PC-9 (cell line): ENCODE data around the gene PRSS2. TPM values are rescaled to one million over a fixed set of nuclear protein-coding genes. Genes with fewer than 3 reads are reported as not detected.

ENCODE experiments used
- BruUV-seq: library from RNA; stranded (reverse); fragments of 400-500 nt; replicated peaks from 2 replicates; lab custom pipeline; 2021; lab: Mats Ljungman, UMichigan
- CTCF ChIA-PET: fragments of 300-600 bp; sonication (Branson Sonifier 250); formaldehyde crosslinking; loops from one replicate; lab custom pipeline; 2022; ENCODE audit warnings: antibody characterized with exemption; lab: Charles Lee
- POLR2A ChIA-PET: fragments of 300-600 bp; sonication (Branson Sonifier 250); formaldehyde crosslinking; loops from one replicate; lab custom pipeline; 2022; ENCODE audit warnings: antibody characterized with exemption; ENCODE audit not compliant: unreplicated experiment; lab: Charles Lee
- DNase-seq, 2 experiments: peaks; one replicate each; pipeline versions ENCODE4 v3.0.0 to v3.0.0-alpha.2; 2015 to 2022; ENCODE audit warnings: mixed read lengths in 1 of 2
- H2AFZ ChIP-seq: fragments of 200-600 bp; sonication (generic); 2 replicates; pipeline ENCODE4 v1.8.1; 2017; ENCODE audit warnings: antibody characterized with exemption
- H3F3A ChIP-seq: fragments of 200-600 bp; sonication (generic); 2 replicates; pipeline ENCODE4 v1.8.1; 2017; ENCODE audit warnings: antibody characterized with exemption, mild to moderate bottlenecking, low read depth; ENCODE audit not compliant: insufficient read depth
- H3K27ac ChIP-seq: fragments of 200-600 bp; sonication (generic); 2 replicates; pipeline ENCODE4 v1.6.1; 2016; ENCODE audit warnings: mixed run types
- H3K27me3 ChIP-seq: fragments of 200-600 bp; sonication (generic); 2 replicates; pipeline ENCODE4 v1.6.1; 2016; ENCODE audit warnings: low read depth, mixed run types; ENCODE audit not compliant: insufficient read depth
- H3K36me3 ChIP-seq: fragments of 200-600 bp; sonication (generic); 2 replicates; pipeline ENCODE4 v1.6.1; 2016; ENCODE audit warnings: low read depth, mixed run types
- H3K4me1 ChIP-seq: fragments of 200-600 bp; sonication (generic); replicated peaks from 2 replicates; pipeline ENCODE4 v1.6.1; 2016; ENCODE audit warnings: mixed run types; ENCODE audit not compliant: insufficient read depth
- H3K4me2 ChIP-seq: fragments of 200-600 bp; sonication (generic); 2 replicates; pipeline ENCODE4 v1.6.1; 2017; ENCODE audit warnings: mixed run types
- H3K4me3 ChIP-seq: fragments of 200-600 bp; sonication (generic); 2 replicates; pipeline ENCODE4 v1.6.1; 2016; ENCODE audit warnings: mixed run types
- H3K79me2 ChIP-seq: fragments of 200-600 bp; sonication (generic); 2 replicates; pipeline ENCODE4 v1.6.1; 2017; ENCODE audit warnings: low read depth, mixed run types
- H3K9me2 ChIP-seq: fragments of 200-600 bp; sonication (generic); 2 replicates; pipeline ENCODE4 v1.8.1; 2017; ENCODE audit warnings: mild to moderate bottlenecking; ENCODE audit not compliant: insufficient read depth
- H3K9me3 ChIP-seq: fragments of 200-600 bp; sonication (generic); 2 replicates; pipeline ENCODE4 v1.8.1; 2016; ENCODE audit warnings: low read depth; ENCODE audit not compliant: insufficient read depth
- H4K20me1 ChIP-seq: fragments of 200-600 bp; sonication (generic); 2 replicates; pipeline ENCODE4 v1.8.1; 2017; ENCODE audit not compliant: insufficient read depth
- CTCF ChIP-seq: fragments of 200-600 bp; sonication (generic); conservative IDR thresholded peaks from 2 replicates; pipeline ENCODE4 v1.6.1; 2017; ENCODE audit warnings: mixed run types, antibody characterized with exemption, mild to moderate bottlenecking, moderate library complexity
- EZH2 ChIP-seq: fragments of 200-600 bp; sonication (generic); IDR thresholded peaks from 2 replicates; pipeline ENCODE4 v1.8.0; 2017; ENCODE audit warnings: antibody characterized with exemption, low read depth
- intact Hi-C: fragments of 100-400 bp; cut with micrococcal nuclease; formaldehyde crosslinking; loops from one replicate; pipeline ENCODE4 v1.10.0; 2022; ENCODE audit not compliant: unreplicated experiment
- total RNA-seq: library from RNA; stranded (reverse); gene quantifications from 2 replicates; pipeline ENCODE4 v1.2.3, GENCODE V29; 2021

PRSS2 gene
- total RNA-seq, 1 experiment from 2014 or later, result not detected

GRCh38 chr7:142777318-142777717 lies 6.5 kb downstream of the PRSS2 start:
- Histone ChIP-seq H3K9me2 (no peaks in the 10 kb centered on the region), H3K4me1 (no peaks in the 10 kb centered on the region), H3K79me2 (no peaks in the 10 kb centered on the region), H3F3A (no peaks in the 10 kb centered on the region), H3K4me2 (no peak overlapping the region), H3K9me3 (peaks cover 6% of the 10 kb centered on the region; the same call in 1 of the 2 replicates), H3K27ac (no peak overlapping the region), H2AFZ (no peak overlapping the region), H3K4me3 (no peak overlapping the region), H3K27me3 (no peaks in the 10 kb centered on the region), H4K20me1 (no peaks in the 10 kb centered on the region), H3K36me3 (no peaks in the 10 kb centered on the region)
- CTCF ChIA-PET, result no interaction called here
- TF ChIP-seq CTCF, result no peak
- TF ChIP-seq EZH2, result no peak
- POLR2A ChIA-PET, result no interaction called here
- no TSS peak for BruUV-seq
- no peak for DNase-seq
- intact Hi-C loops, result no loop called here

GRCh38 chr7:142782922-142783900 lies 12.4 kb downstream of the PRSS2 start:
- POLR2A ChIA-PET, result interaction anchor here (0.7 to 0.9 kb wide), 2 partner anchors 25 to 409 kb away, joined by 22 to 31 read pairs; no protein-coding TSS in a partner anchor
- no peaks in the 10 kb centered on the region for H3K36me3 ChIP-seq
- DNase-seq, result peak; percentile 88 to 93
- H3F3A ChIP-seq, result no peaks in the 10 kb centered on the region; the same call in 1 of the 2 replicates
- H3K9me3 ChIP-seq, result no peaks in the 10 kb centered on the region
- intact Hi-C loops, result loop anchor here (1.0 to 5.0 kb wide), 19 partner anchors 28 to 806 kb away; partner anchors contain the start of gene EPHB6
- H3K4me1 ChIP-seq, result peaks cover 10% of the 10 kb centered on the region
- no peaks in the 10 kb centered on the region for H3K27me3 ChIP-seq
- H3K4me3 ChIP-seq, result peak overlapping the region; percentile 41; the same call in 1 of the 2 replicates
- H3K27ac ChIP-seq, result no peak overlapping the region
- H3K9me2 ChIP-seq, result no peaks in the 10 kb centered on the region
- H3K79me2 ChIP-seq, result no peaks in the 10 kb centered on the region
- CTCF ChIA-PET, result interaction anchor here (0.6 to 2.7 kb wide), 36 partner anchors 10 to 807 kb away, joined by 3 to 42 read pairs (median 7); partner anchors contain the start of gene EPHB6
- H4K20me1 ChIP-seq, result no peaks in the 10 kb centered on the region
- BruUV-seq, result no TSS peak
- H3K4me2 ChIP-seq, result peak overlapping the region; percentile 73
- TF ChIP-seq EZH2 (no peak), CTCF (peak; percentile 99)
- H2AFZ ChIP-seq, result peak overlapping the region; percentile 81

- Histone ChIP-seq H4K20me1 (no peaks in the 10 kb centered on the region), H3K9me3 (no peaks in the 10 kb centered on the region), H3K79me2 (no peaks in the 10 kb centered on the region), H3K4me2 (no peak overlapping the region), H3K4me3 (no peak overlapping the region), H3K4me1 (peaks cover 10% of the 10 kb centered on the region), H3K27ac (no peak overlapping the region), H3K27me3 (no peaks in the 10 kb centered on the region), H3K9me2 (no peaks in the 10 kb centered on the region), H2AFZ (no peak overlapping the region), H3K36me3 (no peaks in the 10 kb centered on the region), H3F3A (no peaks in the 10 kb centered on the region; the same call in 1 of the 2 replicates)
- intact Hi-C loops, result loop anchor here (5.0 kb wide), 1 partner anchor 807 kb away; no protein-coding TSS in a partner anchor
- DNase-seq, result no peak
- ChIA-PET POLR2A (interaction anchor here (0.7 kb wide), 1 partner anchor 479 kb away, joined by 18 read pairs; the partner anchor contains the start of gene GSTK1), CTCF (interaction anchor here (0.7 to 2.7 kb wide), 6 partner anchors 15 to 304 kb away, joined by 3 to 41 read pairs (median 16); no protein-coding TSS in a partner anchor)
- TF ChIP-seq EZH2 (no peak), CTCF (0 out of 2 replicates have a peak, but pooled peaks have one; percentile 21)
- no TSS peak for BruUV-seq
Observed at GRCh38 chr7:142784096-142784495, 13.3 kb downstream of the PRSS2 start.
